Epithelial cell of esophagus (primary cell): Measurements from ENCODE around the gene PDE1A.

Source experiments
- DNase-seq: peaks from one replicate; pipeline ENCODE4 v3.0.0; 2010; ENCODE audit warnings: low read depth
- H3K4me3 ChIP-seq: 2 replicates; pipeline ENCODE4 v1.5.1; 2011; ENCODE audit warnings: mild to moderate bottlenecking, low read length, control low read depth
- CTCF ChIP-seq: IDR thresholded peaks from 2 replicates; pipeline ENCODE4 v1.5.1; 2011; ENCODE audit warnings: low read depth, mild to moderate bottlenecking, low read length, control low read depth, inconsistent platforms; ENCODE audit not compliant: insufficient read depth; ENCODE audit errors: missing control alignments

Gene PDE1A

GRCh38 chr2:182426918-182427240, at the start of gene PDE1A:
PDE1A (minus strand) TSS chr2:182427036.
- TF ChIP-seq CTCF, result no peak
- H3K4me3 ChIP-seq, result no peak within 1 kb of the TSS
- no peak for DNase-seq

GRCh38 chr2:182473635-182474034, 46.8 kb upstream of the PDE1A start:
- DNase-seq, result no peak
- no peak for TF ChIP-seq CTCF
- no peak overlapping the region for H3K4me3 ChIP-seq

GRCh38 chr2:182463760-182464159, 36.9 kb upstream of the PDE1A start:
- no peak for DNase-seq

DNA sequence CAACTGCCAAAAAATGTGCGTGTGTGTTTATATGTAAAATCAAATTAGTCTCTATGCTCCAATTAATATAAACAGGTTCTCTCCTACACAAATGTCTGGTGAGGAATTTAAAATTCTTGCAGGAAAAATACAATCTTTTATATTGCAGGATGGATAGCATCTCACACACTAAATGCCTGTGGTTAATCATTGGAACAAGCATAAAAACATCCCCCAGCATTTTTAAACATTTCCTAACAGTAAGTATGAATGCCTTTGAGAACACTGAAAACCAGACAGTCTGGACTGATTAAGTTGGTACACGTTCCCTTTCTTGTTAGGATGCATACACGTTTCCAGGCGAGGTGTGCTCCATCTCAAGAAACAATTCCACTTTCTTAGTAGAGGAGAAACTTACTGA, 29.9 kb upstream of the PDE1A start:
- H3K4me3 ChIP-seq, result no peak overlapping the region
- no peak for DNase-seq
- no peak for TF ChIP-seq CTCF

More at GRCh38 chr2:182463760-182464159, 36.9 kb upstream of the PDE1A start:
- no peak for TF ChIP-seq CTCF
- H3K4me3 ChIP-seq, result no peak overlapping the region

- no peak for TF ChIP-seq CTCF
- no peak overlapping the region for H3K4me3 ChIP-seq
- DNase-seq, result no peak
These were observed 25.7 kb upstream of the PDE1A start for GRCh38 chr2:182452456-182452990.

DNA sequence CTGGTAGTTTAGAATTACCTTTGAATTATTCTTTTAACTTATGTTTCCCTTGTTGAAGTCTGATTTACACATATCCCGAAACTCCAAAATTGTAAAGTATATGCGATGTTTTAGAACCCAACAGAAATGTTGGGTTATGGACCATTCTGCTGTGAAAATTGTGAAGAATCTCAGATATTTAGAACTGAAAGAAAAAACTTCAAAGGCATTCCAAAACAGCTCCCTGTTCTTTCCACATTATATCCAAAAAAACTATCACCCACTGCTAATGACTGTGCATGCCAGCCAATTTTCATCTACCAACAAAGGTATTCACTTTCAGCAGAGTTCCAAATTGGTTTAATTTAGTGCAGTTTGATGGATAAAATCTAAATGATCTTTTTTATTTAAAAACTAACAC, 21.5 kb upstream of the PDE1A start:
- TF ChIP-seq CTCF, result no peak
- no peak overlapping the region for H3K4me3 ChIP-seq
- DNase-seq, result no peak

GRCh38 chr2:182447863-182448262, 21.0 kb upstream of the PDE1A start:
- no peak for DNase-seq
- no peak for TF ChIP-seq CTCF
- no peak overlapping the region for H3K4me3 ChIP-seq
